GM20000 (cell line): Measurements from ENCODE around the gene PDZD8.

Experiments used
- DNase-seq: peaks from one replicate; pipeline ENCODE4 v3.0.0; 2012; ENCODE audit warnings: low spot score
- CTCF ChIP-seq: IDR thresholded peaks from 2 replicates; pipeline ENCODE4 v1.5.1; 2012; ENCODE audit warnings: mild to moderate bottlenecking, control low read depth; ENCODE audit errors: extremely low read depth, missing control alignments

Gene PDZD8

GRCh38 chr10:117272195-117273076 lies 102.8 kb downstream of the PDZD8 start:
- DNase-seq = no peak
- TF ChIP-seq CTCF = no peak

- no peak for TF ChIP-seq CTCF
- DNase-seq = no peak
These were observed 103.8 kb downstream of the PDZD8 start for GRCh38 chr10:117271427-117271826.

GRCh38 chr10:117268907-117269306 lies 106.3 kb downstream of the PDZD8 start:
- no peak for DNase-seq
- TF ChIP-seq CTCF = no peak

- DNase-seq = no peak
- no peak for TF ChIP-seq CTCF
These were observed 107.0 kb downstream of the PDZD8 start for GRCh38 chr10:117268258-117268657.

GRCh38 chr10:117266812-117267211 lies 108.4 kb downstream of the PDZD8 start:
- TF ChIP-seq CTCF = no peak
- DNase-seq = no peak

GRCh38 chr10:117266400-117266799 lies 108.8 kb downstream of the PDZD8 start:
- DNase-seq = no peak
- no peak for TF ChIP-seq CTCF

GRCh38 chr10:117264782-117265181 lies 110.5 kb downstream of the PDZD8 start:
- no peak for DNase-seq
- TF ChIP-seq CTCF = no peak
